ENCODE results near the gene GPR61. TPM values are rescaled to one million over a fixed set of nuclear protein-coding genes. Genes with fewer than 3 reads are reported as not detected.

The GPR61 gene
- total RNA-seq, 1 experiment from 2014 or later: 0.07 TPM

DNA sequence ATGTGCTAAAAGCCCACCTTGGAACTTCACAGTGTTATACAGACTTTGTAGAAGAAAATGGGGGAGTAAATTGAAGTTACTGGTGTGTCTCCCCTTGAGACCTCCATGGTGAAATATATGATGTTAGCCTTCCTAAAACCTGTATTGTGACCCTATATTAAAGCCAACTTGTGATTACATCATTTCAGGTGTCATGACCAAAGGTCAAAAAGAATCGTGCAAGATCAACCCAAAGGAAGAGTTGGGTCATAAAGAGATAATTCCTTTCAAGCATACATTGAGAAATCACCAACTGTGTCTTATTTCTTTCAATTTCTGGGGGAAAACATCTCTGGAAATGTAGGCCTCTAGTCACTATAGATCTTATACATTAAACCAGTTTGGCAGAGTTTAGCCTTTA, 45.1 kb downstream of the GPR61 start:
- Histone ChIP-seq H2AFZ (ENCODE audit: low read length) (no peak overlapping the region), H3K4me2 (ENCODE audit: low read length) (no peak overlapping the region), H3K9ac (ENCODE audit: low read length) (no peak overlapping the region), H3F3A (ENCODE audit: low read length, unreplicated experiment) (no peaks in the 10 kb centered on the region), H3K9me2 (replicated peaks; ENCODE audit: low read length) (no peaks in the 10 kb centered on the region), H3K27ac (ENCODE audit: low read length) (no peak overlapping the region), H3K27me3 (ENCODE audit: low read length) (no peaks in the 10 kb centered on the region), H3K4me3 (ENCODE audit: low read length) (no peak overlapping the region), H3K36me3 (ENCODE audit: low read depth, low read length) (peaks cover 50% of the 10 kb centered on the region), H4K20me1 (ENCODE audit: low read length) (no peaks in the 10 kb centered on the region), H3K9me3 (ENCODE audit: low read length) (no peaks in the 10 kb centered on the region), H3K79me2 (ENCODE audit: low read length) (no peaks in the 10 kb centered on the region), H3K4me1 (ENCODE audit: insufficient read depth, low read length) (no peaks in the 10 kb centered on the region)
- no peak for ATAC-seq
- intact Hi-C loops (cut with micrococcal nuclease): no loop called here
- ChIA-PET POLR2A (ENCODE audit: unreplicated experiment) (no interaction called here), CTCF (no interaction called here)
- BruUV-seq (replicated peaks): no TSS peak
- TF ChIP-seq EZH2phosphoT487 (IDR thresholded peaks at IDR 0.05; ENCODE audit: borderline replicate concordance, low read length): no peak
- no peak for TF ChIP-seq EZH2 (IDR thresholded peaks at IDR 0.05; ENCODE audit: low read length, unreplicated experiment)
- TF ChIP-seq, protein P1, sequence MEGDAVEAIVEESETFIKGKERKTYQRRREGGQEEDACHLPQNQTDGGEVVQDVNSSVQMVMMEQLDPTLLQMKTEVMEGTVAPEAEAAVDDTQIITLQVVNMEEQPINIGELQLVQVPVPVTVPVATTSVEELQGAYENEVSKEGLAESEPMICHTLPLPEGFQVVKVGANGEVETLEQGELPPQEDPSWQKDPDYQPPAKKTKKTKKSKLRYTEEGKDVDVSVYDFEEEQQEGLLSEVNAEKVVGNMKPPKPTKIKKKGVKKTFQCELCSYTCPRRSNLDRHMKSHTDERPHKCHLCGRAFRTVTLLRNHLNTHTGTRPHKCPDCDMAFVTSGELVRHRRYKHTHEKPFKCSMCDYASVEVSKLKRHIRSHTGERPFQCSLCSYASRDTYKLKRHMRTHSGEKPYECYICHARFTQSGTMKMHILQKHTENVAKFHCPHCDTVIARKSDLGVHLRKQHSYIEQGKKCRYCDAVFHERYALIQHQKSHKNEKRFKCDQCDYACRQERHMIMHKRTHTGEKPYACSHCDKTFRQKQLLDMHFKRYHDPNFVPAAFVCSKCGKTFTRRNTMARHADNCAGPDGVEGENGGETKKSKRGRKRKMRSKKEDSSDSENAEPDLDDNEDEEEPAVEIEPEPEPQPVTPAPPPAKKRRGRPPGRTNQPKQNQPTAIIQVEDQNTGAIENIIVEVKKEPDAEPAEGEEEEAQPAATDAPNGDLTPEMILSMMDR (conservative IDR thresholded peaks at IDR 0.05; ENCODE audit: low read depth, low read length): no peak
- no peak for DNase-seq

DNA sequence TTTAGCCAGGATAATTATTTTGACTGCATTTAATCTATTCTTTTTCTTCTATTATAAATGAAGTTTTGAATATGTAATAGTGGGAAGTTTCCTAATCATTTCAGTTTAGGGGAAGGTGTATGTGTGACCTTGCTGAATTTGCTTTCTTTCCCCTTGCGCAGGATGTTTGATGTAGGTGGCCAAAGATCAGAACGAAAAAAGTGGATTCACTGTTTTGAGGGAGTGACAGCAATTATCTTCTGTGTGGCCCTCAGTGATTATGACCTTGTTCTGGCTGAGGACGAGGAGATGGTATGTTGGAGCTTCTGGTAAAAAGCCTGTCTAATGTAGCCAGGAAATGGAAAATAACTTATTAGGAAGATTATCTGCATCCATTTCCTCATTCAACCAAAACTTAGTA, 46.4 kb downstream of the GPR61 start:
- Histone ChIP-seq H3K4me1 (ENCODE audit: insufficient read depth, low read length) (no peaks in the 10 kb centered on the region), H4K20me1 (ENCODE audit: low read length) (no peaks in the 10 kb centered on the region), H3K36me3 (ENCODE audit: low read depth, low read length) (peaks cover 46% of the 10 kb centered on the region), H3K27me3 (ENCODE audit: low read length) (no peaks in the 10 kb centered on the region), H3F3A (ENCODE audit: low read length, unreplicated experiment) (no peaks in the 10 kb centered on the region), H2AFZ (ENCODE audit: low read length) (no peak overlapping the region), H3K9ac (ENCODE audit: low read length) (no peak overlapping the region), H3K4me3 (ENCODE audit: low read length) (no peak overlapping the region), H3K9me3 (ENCODE audit: low read length) (no peaks in the 10 kb centered on the region), H3K4me2 (ENCODE audit: low read length) (no peak overlapping the region), H3K27ac (ENCODE audit: low read length) (no peak overlapping the region), H3K9me2 (replicated peaks; ENCODE audit: low read length) (no peaks in the 10 kb centered on the region), H3K79me2 (ENCODE audit: low read length) (no peaks in the 10 kb centered on the region)
- POLR2A ChIA-PET (ENCODE audit: unreplicated experiment): no interaction called here
- no peak for DNase-seq
- TF ChIP-seq EZH2phosphoT487 (IDR thresholded peaks at IDR 0.05; ENCODE audit: borderline replicate concordance, low read length) (no peak), EZH2 (IDR thresholded peaks at IDR 0.05; ENCODE audit: low read length, unreplicated experiment) (no peak)
- TF ChIP-seq, protein P1 (conservative IDR thresholded peaks at IDR 0.05; ENCODE audit: low read depth, low read length): no peak
- BruUV-seq (replicated peaks): no TSS peak
- ATAC-seq: no peak
- CTCF ChIA-PET: no interaction called here
- intact Hi-C loops (cut with micrococcal nuclease): no loop called here

DNA sequence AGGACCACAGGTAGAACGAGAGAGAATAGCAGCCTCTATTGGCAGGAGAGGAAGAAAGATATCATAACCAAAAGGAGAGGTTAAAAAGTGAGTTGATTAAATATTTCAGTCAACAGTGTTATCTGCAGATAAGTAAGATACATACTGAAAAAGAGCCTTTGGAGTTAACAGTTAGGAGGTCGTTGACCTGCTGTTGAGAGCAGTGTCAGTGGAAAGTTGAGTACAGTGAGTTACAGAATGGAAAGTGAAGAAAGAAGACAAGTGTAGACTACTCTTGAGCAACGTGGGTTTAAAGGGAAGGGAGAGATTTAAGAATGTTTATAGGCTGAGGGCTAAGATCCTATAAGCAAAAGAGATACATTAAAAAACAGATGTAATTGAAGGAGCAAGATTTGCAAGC, 49.5 kb downstream of the GPR61 start:
- Histone ChIP-seq H3K9me3 (ENCODE audit: low read length) (no peaks in the 10 kb centered on the region), H3K4me1 (ENCODE audit: insufficient read depth, low read length) (no peaks in the 10 kb centered on the region), H3F3A (ENCODE audit: low read length, unreplicated experiment) (no peaks in the 10 kb centered on the region), H3K79me2 (ENCODE audit: low read length) (no peaks in the 10 kb centered on the region), H4K20me1 (ENCODE audit: low read length) (no peaks in the 10 kb centered on the region), H3K9ac (ENCODE audit: low read length) (no peak overlapping the region), H3K9me2 (replicated peaks; ENCODE audit: low read length) (no peaks in the 10 kb centered on the region), H3K4me3 (ENCODE audit: low read length) (no peak overlapping the region), H3K27ac (ENCODE audit: low read length) (no peak overlapping the region), H3K4me2 (ENCODE audit: low read length) (no peak overlapping the region), H3K36me3 (ENCODE audit: low read depth, low read length) (peaks cover 51% of the 10 kb centered on the region), H3K27me3 (ENCODE audit: low read length) (no peaks in the 10 kb centered on the region), H2AFZ (ENCODE audit: low read length) (no peak overlapping the region)
- BruUV-seq (replicated peaks): no TSS peak
- ChIA-PET CTCF (no interaction called here), POLR2A (ENCODE audit: unreplicated experiment) (no interaction called here)
- no peak for ATAC-seq
- intact Hi-C loops (cut with micrococcal nuclease): no loop called here
- no peak for DNase-seq
- TF ChIP-seq, protein P1 (conservative IDR thresholded peaks at IDR 0.05; ENCODE audit: low read depth, low read length): no peak
- no peak for TF ChIP-seq EZH2phosphoT487 (IDR thresholded peaks at IDR 0.05; ENCODE audit: borderline replicate concordance, low read length)
- TF ChIP-seq EZH2 (IDR thresholded peaks at IDR 0.05; ENCODE audit: low read length, unreplicated experiment): no peak

Data from PC-3 (cell line).